Astrocyte (in vitro differentiated cells and primary cell): ENCODE data around the gene PRR35.

Experiments
- CTCF ChIP-seq: IDR thresholded peaks from 2 replicates; pipeline ENCODE4 v1.5.1; 2011; ENCODE audit warnings: low read depth, mild to moderate bottlenecking, inconsistent platforms, low read length, moderate library complexity; ENCODE audit not compliant: insufficient read depth
- EZH2 ChIP-seq: IDR thresholded peaks from 2 replicates; pipeline ENCODE4 v1.6.1; 2012; ENCODE audit warnings: mild to moderate bottlenecking, low read length, inconsistent platforms; ENCODE audit not compliant: insufficient read depth

GRCh38 chr16:516301-516700 is 43.9 kb upstream of the PRR35 start:
- TF ChIP-seq CTCF (no peak), EZH2 (no peak)
